ENCODE data around the gene EFTUD2.

GRCh38 chr17:44918006-44918405, 18.8 kb upstream of the EFTUD2 start:
- TF ChIP-seq CTCF (IDR thresholded peaks at IDR 0.05; ENCODE audit: low read depth, low read length) (no peak), EZH2phosphoT487 (IDR thresholded peaks at IDR 0.05; ENCODE audit: low read depth) (no peak)

Measured in OCI-LY3 (cell line).